Liver (tissue), 3 donors: ENCODE results near the gene FBXW4.

Source experiments
- CTCF ChIP-seq: fragments of 150-350 bp; IDR thresholded peaks from 2 replicates; pipeline ENCODE4 v1.5.1; 2017; ENCODE audit warnings: improper control_type of control experiment, low read depth, low read length; ENCODE audit not compliant: missing input control
- FOXA2 ChIP-seq: IDR thresholded peaks from 2 replicates; pipeline ENCODE4 v1.6.1; 2016; ENCODE audit warnings: antibody characterized with exemption
- GABPA ChIP-seq, 2 donors: IDR thresholded peaks in 1 of 2; conservative IDR thresholded peaks in 1 of 2; 2 replicates each; pipeline ENCODE4 v1.6.1; 2016; ENCODE audit warnings: antibody characterized with exemption in 2 of 2, mild to moderate bottlenecking in 1 of 2, moderate library complexity in 1 of 2
- JUND ChIP-seq, 2 donors: IDR thresholded peaks; 2 replicates each; pipeline ENCODE4 v1.6.1; 2016; ENCODE audit warnings: antibody characterized with exemption in 2 of 2
- RAD21 ChIP-seq, 2 donors: IDR thresholded peaks; 2 replicates each; pipeline ENCODE4 v1.6.1; 2016; ENCODE audit warnings: antibody characterized with exemption in 2 of 2, mild to moderate bottlenecking in 2 of 2
- TAF1 ChIP-seq: conservative IDR thresholded peaks from 2 replicates; pipeline ENCODE4 v1.6.1; 2016; ENCODE audit warnings: antibody characterized with exemption, mild to moderate bottlenecking
- YY1 ChIP-seq: IDR thresholded peaks from 2 replicates; pipeline ENCODE4 v1.6.1; 2016; ENCODE audit warnings: antibody characterized with exemption, mild to moderate bottlenecking
- ZBTB33 ChIP-seq: IDR thresholded peaks from 2 replicates; pipeline ENCODE4 v1.6.1; 2016; ENCODE audit warnings: antibody characterized with exemption
- donor health status: healthy.
- donor health status: healthy.

- TF ChIP-seq FOXA2: no peak
- TF ChIP-seq RAD21 (IDR thresholded peaks at IDR 0.05): no peak
- no peak for TF ChIP-seq ZBTB33
- TF ChIP-seq CTCF: no peak
- no peak for TF ChIP-seq GABPA (IDR thresholded peaks at IDR 0.05 in 1 of 2, conservative IDR thresholded peaks at IDR 0.05 in 1 of 2)
- no peak for TF ChIP-seq YY1
- TF ChIP-seq TAF1: no peak
- no peak for TF ChIP-seq JUND (IDR thresholded peaks at IDR 0.05)
Measured at GRCh38 chr10:101571271-101571925, 123.6 kb downstream of the FBXW4 start.
